HG03066 (cell line): ENCODE data around the gene ARHGAP10.

Experiments used
- ATAC-seq: cut with Tn5 transposase; IDR thresholded peaks from one replicate; pipeline ENCODE4 v1.9.1; 2021; ENCODE audit warnings: low read depth; ENCODE audit not compliant: unreplicated experiment

The ARHGAP10 gene

DNA sequence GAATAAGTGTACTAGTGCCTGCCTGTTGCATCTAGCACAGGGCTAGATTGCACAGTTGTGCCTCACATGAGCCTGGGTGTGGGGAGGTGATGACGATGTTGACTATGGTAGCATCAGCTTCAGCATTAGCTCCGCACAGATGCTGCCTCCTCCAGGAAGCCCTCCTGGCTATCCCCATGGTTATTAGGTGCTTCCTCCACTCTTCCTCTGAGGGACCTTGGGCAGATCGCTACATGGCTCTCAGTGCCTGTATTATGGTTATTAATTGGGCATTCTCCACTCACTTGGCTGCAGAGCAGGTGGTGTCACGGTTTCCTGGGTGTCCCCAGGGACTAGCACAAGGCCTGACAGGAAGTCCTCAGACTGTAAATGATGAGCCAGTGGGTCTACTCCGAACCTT is 325.6 kb downstream of the ARHGAP10 start:
- ATAC-seq, result peak; percentile 47

DNA sequence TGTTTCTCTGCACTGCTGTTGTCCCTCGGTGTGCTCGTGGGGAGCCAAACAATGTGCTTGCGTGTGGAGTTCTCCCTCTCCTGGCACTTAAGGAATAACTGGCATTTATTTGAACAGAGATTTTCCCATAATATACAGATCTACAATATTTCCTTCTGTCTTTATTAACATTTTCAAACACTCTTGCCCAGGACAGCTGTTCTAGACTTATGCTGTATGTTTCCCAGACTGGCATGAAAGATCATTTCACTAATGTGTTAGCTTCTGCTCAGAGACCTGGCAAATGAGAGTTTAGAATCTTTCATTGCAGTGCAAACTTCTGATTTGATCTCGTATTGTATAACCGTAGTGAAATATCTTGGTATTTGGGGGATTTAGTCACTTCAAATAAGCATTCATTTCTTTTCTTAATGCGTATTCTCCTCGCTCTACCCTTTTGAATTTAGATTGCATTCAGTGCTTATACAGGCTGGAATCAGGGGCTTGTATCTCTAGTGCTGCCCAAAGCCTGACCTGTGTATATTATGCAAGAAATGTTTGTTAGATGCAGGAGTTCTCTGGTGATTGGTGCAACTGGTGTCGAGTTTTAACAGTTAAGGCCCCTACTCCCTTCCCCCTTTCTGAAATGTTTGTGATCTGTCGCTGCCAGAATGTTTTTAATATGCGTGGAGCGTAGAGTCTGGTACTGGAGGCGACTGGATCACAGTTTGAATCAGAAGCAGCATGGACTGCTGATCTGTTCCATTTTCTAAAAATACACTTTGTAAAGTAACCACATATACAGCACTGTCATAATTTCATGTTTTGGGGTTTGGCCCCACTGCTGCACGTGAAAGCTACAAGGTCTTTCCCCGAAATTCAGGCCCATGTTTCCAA is 326.3 kb downstream of the ARHGAP10 start:
- no peak for ATAC-seq

DNA sequence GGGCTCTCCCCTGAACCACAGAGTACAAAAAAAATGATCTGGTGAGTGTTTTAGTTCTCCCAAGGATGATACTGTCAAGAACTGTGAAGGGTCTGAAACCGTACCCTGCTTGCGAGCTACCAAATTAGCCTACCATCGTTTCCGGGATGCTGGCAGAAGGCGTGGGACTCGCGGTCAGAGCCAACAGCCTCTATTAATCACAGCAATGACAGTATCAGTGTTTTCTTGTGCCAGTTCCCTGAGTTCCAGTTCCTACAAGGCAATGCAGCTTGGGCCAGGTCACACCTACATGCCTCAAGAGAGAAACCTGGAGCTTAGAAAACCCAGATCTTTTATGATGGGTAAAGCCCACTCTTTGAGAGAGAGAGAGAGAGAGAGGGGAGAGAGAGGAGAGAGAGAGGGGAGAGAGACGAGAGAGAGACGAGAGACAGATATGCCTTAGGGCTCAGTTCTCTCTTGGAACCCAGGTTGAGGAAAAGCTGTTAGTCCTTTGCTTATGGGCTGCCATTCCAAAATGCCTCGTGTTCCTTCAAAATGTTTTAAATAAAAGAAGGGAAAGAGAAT is 327.8 kb downstream of the ARHGAP10 start:
- ATAC-seq, result no peak

DNA sequence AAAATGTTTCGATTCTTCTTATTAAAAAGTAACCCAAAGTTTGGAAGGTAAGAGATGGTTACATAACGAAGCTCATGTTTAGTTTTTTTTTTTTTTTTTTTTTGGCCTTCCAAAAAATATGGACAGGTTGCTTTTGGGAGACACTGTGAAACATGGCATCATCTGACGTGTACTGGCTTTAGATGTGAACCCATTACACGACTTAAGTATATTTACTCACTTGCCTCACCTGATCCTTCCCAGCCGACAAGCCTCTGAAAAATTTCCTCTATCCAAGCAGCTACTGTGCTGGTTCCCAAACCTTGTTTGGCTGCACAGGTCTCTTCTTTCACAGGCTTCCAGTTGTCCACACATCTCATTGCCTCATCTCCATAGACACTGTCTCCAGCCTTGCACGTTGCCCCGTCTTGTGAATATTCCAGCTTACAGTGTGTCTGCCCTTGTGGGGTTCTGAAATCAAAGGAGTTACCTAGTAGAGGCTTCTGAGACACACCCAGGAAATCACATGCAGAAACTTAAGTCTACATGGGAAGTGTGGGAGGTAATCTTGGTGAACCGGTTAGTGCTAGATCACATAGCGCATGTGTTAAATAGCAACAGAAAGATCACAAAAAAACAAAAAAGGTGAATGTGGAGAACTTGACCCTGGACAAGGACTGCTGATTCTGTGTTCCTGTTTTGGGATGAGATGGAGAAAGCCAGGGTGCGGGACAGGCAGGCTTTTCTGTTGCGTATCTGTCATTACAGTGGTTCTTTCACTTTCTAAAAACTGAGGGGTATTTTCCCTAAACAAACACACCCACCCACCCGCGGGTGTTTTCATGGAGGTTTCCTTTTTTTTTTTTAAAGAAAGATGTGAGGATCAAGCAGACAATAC is 328.6 kb downstream of the ARHGAP10 start:
- no peak for ATAC-seq

DNA sequence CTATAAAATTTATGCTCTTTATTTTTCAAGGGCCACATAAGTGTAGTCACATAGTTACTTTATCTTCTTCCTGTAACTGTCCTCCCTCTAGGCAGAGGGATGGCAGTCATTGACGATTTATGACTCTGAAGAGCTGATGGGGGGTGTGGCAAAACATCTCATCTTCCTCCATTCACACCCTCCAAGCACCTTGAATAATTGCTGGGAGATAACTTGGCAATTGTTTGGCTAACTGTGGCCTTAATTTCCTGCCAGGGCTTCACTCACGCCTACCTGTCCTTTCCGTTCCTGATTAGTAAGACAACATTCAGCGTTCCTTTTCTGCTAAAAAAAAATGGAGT is 329.2 kb downstream of the ARHGAP10 start:
- ATAC-seq, result no peak

DNA sequence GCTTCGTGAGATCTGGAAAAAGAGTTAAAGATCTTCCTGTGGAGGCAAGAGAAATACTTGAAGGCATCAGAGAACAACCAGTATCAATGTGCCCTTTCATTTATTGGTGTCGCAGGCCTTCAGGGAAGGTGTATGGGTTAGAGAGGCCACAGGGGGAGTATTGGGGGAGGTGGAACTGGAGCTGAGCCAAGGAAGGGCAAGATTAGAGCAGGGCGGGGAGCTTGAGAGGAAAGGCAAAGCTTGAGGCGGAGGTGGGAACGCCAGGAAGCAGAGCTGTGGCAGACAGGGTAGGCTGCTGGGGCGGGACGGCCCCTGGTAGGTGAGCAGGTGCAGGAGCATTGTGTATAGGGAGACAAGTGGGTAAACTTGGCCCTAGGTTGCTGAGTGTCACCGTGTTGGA is 329.9 kb downstream of the ARHGAP10 start:
- ATAC-seq, result no peak

DNA sequence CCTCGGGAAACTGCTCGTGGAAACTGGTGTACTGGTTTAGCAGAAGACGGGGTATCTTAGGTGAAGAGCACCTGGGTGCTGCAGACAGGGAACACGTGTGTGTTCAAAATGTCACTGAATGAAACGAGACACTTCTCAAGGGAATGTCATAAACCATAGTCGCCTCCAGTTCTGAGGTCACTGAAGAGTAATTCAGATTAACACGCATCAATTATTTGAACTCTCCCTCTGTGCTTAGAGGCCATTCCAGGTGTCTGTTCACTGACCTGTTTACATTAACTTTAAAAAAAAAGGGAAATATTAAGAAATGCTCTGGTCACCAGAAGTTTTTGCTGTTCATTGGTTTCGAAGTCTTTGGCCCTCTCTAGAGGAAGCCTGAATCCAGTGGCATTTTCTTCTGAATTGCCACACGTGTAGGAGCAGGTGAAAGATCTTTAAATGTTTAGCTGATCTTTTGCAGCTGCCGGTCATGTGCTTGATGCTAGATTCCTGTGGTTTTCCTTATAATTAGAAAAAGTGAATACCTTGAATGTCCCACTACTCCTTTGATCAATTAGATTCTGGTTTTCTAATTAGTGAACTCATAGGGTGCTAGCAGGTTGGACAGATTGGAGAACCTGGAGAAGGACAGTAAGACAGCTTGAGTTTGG is 330.5 kb downstream of the ARHGAP10 start:
- ATAC-seq, result no peak

DNA sequence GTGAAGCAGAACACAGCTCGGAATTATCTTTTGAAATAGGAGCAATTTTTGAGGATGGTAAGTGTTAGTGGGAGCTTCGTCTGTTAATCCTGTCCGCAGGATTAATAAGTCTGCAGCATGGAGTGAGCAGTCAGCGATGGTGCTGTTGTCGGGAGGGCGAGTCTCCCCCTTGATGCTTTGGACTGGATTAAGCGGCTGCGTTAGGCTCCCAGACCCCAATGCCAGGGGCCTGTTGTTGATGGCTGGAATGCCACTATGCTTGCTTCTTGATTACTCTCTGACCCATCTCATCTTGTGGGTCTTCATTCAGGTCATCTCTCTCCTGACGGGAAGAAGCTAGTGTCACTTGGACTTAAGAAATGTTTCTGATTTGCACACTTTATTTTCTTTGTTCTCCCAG is 332.6 kb downstream of the ARHGAP10 start:
- ATAC-seq, result no peak

DNA sequence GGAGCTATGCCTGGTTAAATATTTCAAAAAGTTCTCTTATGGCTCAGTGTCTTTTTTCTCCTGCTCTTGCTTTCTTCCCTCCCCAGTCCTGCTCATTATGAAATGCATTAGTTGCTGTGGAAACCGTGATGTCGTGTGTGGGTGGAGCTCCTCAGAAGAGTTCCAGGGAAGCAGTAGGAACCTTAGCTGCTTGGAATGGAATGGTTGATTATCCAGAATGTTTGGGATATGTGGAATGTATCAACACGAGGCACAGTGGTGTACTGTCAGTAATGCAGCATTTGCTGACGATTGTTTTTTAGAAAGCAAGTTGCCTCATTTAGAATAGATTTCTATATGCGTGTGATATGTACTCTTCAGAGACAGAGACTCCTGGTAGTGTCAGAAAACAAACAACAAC is 333.2 kb downstream of the ARHGAP10 start:
- ATAC-seq, result no peak

DNA sequence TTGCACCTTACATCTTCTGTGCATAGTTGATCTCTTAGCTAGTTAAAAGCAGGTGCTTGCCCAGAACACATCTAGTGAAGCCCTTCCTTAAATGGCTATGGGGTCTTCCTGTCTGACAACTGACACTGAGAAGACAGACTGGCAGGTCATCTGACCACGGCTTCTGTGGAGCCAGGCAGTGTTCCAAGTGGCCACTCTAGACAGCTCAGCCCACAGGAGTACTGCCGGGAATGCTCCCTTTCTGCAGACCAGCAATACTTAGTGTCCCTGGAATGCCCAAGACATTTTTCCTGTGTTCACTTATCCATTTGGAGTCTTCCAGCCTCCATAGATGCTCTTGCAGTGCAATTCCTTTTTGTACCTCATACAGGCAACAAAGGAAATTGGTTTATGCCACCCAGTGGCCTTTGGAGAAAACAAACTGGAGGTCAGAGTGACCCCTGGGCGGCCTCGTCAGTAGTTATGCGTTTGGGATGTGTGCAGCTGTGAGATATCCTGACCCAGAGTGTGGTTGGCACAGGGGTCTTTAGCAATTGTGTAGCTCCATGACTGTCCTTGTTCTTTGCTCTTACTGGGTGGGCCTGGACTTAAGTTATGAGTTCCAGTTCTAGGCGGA is 335.5 kb downstream of the ARHGAP10 start:
- ATAC-seq, result no peak

DNA sequence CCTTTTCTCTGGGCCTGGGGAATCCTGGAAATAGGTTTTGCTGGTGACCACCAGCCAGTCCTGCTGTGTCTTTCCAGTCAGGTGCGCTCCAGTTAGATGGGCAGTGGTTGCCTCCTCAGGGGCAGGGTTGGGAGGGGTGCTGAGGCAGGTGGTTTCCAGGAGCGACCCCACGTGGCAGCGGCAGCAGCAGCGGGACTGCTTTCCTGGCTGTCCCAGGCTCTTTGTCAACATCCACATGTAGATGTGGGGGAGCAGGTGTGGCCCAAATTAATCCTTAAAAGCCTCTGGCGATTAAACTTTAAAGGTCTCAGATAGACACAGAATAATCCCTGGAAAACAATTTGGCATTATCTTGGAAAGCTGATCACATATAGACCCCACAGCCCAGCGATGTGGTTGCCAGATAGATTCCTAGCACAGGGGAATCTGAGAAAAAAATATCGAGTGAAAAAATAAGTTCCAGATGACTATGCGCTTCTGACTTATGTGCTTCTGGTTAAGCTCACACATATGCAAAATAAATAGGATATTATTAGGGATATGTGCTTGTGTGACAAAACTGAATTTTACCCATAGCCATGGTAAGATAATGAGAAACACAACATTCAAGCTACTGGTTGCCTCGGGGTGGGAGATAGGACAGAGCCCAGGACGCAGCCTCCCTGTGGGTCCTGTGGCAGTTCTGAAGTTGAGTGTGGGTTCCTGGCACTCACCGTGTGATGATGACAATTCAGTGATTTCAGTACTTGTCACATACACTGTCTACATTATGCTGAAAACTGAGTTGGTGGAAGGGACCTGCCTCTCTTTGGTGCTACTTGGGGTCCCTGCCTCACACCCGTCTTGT is 336.4 kb downstream of the ARHGAP10 start:
- no peak for ATAC-seq

DNA sequence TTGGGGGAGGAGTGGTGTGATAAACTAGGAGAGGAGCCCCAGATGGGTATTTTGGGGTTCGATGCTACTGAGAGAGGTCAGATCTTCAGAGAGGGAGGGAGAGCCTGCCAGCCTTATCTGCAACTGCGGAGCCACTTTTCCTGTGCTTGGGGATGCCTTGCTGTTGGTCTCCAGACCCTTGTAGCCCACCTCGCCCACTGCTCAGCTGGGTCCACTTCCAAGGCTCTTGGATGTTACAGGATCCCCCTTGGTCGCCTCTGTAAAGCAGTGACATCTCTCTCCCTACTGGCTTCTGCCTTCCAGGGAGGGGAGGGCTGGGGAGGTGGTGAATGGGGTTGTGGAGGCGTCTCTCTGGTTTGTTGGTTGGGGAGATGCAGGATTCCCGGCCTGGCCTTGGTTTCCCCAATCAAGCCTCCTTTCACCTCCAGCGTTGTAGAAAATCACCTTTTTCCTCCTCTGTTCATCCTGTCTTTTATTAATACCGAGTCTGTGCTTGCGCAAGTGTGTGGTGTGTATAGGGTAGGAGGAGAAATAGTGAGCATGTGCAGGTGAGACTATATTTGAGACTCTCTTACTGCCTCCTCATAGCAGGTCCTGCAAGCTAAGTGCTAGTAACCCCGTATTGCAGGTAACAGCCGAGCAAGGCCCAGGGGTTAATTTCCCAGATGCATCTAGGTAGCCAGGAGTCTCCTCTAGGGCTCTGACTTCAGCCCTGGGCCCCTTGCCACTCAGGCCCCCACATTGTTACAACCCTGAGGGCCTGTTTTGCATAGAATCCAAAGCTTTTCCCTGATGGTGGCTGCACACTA is 337.4 kb downstream of the ARHGAP10 start:
- ATAC-seq, result no peak

DNA sequence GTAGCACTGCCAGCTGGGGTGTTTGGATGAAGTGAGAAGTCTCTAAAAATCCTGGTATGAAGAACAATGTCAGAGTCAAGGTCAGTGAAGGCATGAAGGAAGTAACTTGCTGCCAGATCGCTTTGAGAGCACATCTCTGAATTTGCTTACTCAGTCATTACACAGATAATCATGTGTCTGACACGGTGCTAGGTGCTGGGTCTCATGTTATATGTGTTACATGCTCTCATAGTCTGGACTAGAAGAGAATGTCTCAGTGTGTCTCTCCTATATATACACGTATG is 337.9 kb downstream of the ARHGAP10 start:
- ATAC-seq, result no peak

DNA sequence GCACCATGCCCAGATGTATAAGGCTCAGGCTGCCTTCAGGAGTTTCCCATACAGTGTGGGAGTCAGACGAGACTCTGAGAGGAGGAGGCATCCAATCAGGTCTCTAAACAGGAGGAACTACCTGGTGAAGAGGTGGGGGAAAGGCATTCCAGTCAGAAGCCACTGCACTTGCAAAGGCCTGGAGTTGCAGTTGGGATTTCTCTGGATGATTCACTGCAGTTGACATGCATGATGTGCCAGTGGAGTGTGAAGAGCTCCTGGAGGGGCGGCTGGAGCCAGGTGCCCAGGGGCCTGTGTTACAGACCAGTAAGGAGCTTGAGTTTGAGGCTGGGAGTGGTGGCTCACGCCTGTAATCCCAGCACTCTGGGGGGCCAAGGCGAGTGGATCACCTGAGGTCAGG is 339.1 kb downstream of the ARHGAP10 start:
- ATAC-seq, result no peak

DNA sequence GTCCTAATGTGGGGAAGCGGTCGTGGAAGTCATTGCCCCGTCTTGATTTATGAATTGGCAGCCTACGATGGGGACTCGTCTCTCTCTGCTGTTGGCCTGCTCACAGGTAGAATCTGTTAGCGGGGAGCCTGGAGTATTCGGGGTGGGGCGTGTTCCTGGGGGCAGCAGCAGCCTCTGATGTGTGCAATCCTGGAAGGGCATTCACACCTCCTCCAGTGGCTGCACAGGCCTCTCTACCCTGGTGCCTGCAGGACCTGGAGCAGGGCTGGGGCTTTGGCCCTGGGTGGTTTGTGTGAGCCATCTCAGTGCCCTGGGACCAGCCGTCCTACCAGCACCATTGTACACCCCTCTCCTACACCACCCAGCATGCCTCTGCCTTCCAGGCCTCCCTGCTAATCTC is 340.9 kb downstream of the ARHGAP10 start:
- ATAC-seq, result no peak

DNA sequence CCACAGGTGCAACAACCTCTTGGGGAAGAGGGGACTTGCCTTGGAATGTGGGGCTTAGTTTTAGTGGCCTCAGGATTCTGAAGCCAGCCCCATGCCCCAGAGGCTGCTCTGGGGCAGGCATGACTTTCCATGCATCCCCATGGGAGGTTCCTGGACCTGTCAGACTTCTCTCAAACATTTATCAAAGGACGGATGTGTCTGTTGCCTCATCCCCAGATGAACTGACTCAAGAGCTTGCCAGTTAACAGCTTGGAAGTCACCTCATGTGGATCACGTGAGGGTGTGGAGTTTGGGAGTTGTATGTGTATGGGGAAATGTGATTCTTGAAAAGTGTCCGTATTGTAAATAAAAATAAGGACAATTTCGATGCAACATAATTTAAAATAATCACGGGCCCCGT is 341.5 kb downstream of the ARHGAP10 start:
- no peak for ATAC-seq

DNA sequence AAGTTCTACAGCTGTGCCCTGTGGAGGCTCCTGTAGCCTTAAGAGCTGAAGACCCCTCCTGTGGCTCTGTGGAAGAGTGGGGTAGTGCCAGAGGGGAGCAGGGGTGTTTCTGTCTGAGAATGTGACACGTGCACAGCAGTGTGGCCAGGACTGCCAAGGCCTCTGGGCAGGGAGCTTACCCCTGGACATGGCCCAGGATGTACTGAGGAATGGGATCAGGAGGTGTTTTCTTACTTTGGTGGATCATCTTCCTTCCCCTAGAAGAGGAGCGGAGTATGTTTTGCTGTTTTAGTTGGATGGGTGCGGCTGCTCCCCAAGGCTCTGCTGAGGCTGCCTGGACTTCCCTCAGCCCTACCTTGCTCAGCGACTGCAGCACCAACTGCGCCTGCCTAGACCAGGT is 342.6 kb downstream of the ARHGAP10 start:
- no peak for ATAC-seq

DNA sequence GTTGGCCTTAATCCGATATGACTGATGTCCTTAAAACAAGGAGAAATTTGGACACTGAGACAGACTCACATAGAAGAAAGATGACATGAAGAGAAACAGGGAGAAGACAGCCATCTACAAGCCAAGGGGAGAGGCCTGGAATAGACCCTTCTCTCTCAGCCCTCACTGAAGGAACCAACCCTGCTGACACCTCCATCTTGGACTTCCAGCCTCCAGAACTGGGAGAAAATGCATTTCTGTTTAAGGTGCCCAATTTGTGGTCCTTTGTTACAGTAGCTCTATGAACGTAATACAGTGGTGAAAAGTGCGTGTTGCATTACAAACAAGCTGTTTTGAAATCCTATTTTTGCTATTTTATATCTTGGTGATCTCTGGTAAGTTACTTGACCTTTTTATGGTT is 343.6 kb downstream of the ARHGAP10 start:
- no peak for ATAC-seq

DNA sequence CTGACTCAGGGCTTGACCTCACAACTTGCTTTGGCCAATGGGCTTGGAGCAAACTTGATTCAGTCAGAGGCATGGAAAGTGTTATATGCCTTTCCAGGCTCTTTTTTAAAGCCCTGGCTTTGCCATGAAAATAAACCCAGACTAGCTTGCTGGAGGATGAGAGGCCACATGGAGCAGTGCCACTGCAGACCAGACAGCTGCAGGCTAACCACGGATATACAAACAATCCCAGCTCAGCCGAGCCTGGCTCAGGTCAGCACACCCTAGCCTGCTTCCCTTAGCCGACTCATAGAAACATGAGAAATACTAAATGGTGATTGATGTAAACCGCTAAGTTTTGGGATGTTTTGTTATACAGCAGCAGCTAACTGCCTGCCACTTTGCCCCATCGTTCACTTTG is 345.1 kb downstream of the ARHGAP10 start:
- ATAC-seq, result no peak
